Urinary bladder (tissue), 4 donors: ENCODE results near the gene ACHE. TPM values are rescaled to one million over a fixed set of nuclear protein-coding genes. Genes with fewer than 3 reads are reported as not detected.

Source experiments
- DNase-seq: peaks from one replicate; pipeline ENCODE4 v3.0.0-alpha.2; 2015; ENCODE audit errors: extremely low spot score
- H3K27ac ChIP-seq: one replicate; pipeline ENCODE4 v1.5.1; 2013; ENCODE audit warnings: low read depth, mild to moderate bottlenecking, moderate library complexity
- H3K36me3 ChIP-seq: one replicate; pipeline ENCODE4 v1.6.1; 2013; ENCODE audit warnings: mild to moderate bottlenecking, moderate library complexity; ENCODE audit not compliant: insufficient read depth
- H3K4me1 ChIP-seq: one replicate; pipeline ENCODE4 v1.6.1; 2013; ENCODE audit warnings: mild to moderate bottlenecking, moderate library complexity; ENCODE audit not compliant: insufficient read depth
- H3K4me3 ChIP-seq: one replicate; pipeline ENCODE4 v1.5.1; 2013; ENCODE audit warnings: low read depth, low read length
- WGBS: extraction: QIAGEN DNeasy Blood & Tissue Kit; methylation state at CpG from one replicate; pipeline ENCODE4 v1.1.7; 2013; 5-methylcytosine and 5-hydroxymethylcytosine counted together
- polyA plus RNA-seq: library from polyadenylated mRNA; stranded (reverse); fragments of 200-250 nt; gene quantifications from one replicate; pipeline ENCODE4 v1.2.3, GENCODE V29; 2013
- total RNA-seq: library from RNA; depleted of rRNA; stranded (reverse); fragments of >200 nt; gene quantifications from one replicate; pipeline ENCODE4 v1.2.3, GENCODE V29; 2014
- donor health status: healthy with polysubstance abuse.
- donor health status: healthy.

ACHE gene
- total and polyA plus RNA-seq, 2 donors: 4.0 to 4.3 TPM

GRCh38 chr7:100893318-100893895 lies 2.3 kb downstream of the ACHE start:
- WGBS: 92% methylated on average over 32 of the region's 32 CpGs
- no peak overlapping the region for H3K27ac ChIP-seq
- no peak for DNase-seq
- H3K4me1 ChIP-seq: peaks cover 1% of the 10 kb centered on the region
- no peaks in the 10 kb centered on the region for H3K36me3 ChIP-seq
- H3K4me3 ChIP-seq: no peak overlapping the region

DNA sequence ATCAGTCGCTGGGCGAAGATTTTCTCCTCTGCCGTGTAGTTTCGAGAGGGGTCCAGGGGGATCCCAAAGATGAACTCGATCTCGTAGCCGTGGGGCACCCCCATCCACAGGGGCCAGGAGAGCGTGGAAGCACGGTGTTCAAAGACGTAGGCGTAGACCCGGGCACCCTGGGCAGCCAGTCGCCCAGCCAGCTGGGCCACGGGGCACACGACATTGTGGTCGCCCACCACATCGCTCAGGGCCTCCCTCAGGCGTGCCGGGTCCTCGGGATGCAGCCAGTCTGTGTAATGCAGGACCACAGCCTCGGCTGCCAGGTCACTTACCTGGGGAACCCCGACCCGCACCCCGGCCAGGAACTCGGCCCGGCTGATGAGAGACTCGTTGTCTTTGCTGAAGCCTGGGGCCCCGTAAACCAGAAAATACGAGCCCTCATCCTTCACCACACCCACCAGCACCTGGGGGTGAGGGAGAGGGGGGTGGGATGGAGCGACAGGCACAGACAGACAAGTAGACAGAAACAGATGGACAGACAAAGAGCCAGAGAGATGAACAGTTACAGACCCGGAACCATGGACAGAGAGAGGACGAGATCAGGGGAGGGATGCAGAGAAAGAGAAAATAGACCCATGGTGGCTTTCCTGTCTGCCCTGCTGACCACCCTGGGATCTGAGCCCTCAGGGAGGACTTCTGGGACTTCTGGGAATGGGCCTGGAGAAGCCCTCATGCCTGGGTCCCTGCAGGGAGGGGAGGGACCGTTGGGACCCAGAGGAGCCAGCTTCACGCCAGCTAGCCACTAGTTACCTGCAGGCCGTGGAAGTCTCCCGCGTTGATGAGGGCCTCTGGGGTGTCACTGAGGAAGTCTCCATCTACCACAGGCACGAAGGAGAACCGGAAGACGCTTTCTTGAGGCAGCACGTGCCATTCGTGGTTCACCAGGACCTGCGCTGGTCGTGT lies 3.0 kb downstream of the ACHE start:
- Histone ChIP-seq H3K4me1 (peaks cover 1% of the 10 kb centered on the region), H3K36me3 (no peaks in the 10 kb centered on the region), H3K27ac (no peak overlapping the region), H3K4me3 (no peak overlapping the region)
- DNase-seq: no peak
- WGBS: 91% methylated on average over 44 of the region's 44 CpGs

- Histone ChIP-seq H3K4me1 (peaks cover 1% of the 10 kb centered on the region), H3K27ac (no peak overlapping the region)
These were observed 4.0 kb downstream of the ACHE start for GRCh38 chr7:100891568-100892247.

DNA sequence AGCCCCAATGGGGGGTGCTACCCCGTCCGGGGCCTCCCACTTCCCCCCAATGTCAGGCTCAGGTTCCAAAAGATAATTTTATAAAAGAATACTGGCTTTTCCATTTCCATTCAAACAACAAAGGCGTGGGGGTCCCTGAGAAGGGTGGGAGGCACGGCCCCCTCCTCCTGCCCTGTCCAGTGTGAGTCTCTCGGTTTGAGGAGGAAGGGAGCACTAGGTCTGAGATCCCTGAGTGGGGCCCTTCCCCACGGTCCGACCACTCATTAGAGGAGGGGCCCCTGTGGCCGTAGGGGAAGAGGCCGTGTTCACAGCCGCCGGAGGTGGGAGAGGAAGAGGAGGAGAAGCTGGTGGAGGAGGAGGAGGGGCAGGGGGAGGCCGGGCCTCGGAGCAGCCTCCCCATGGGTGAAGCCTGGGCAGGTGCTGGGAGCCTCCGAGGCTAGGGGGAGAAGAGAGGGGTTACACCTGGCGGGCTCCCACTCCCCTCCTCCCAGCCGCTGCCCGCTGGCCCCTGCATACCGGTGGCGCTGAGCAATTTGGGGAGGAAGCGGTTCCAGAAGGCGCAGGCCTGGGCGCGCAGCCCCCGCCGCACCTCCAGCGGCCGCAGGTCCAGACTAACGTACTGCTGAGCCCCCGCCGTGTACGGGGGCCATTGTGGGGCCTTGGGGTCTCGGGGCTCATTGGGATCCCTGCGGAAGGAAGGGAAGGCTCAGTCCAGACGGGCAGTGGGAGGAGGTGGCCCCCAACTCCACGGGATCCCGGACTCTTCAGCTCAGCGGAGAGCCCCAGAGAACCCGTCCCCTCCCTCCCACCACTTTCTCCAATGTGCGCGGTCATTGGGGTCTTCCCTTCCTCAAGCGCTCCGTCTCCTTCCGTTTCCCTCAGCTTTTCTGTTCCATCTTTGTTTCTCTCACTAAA lies 4.8 kb downstream of the ACHE start:
- no peak for DNase-seq
- Histone ChIP-seq H3K27ac (peak overlapping the region; percentile 93), H3K4me1 (no peaks in the 10 kb centered on the region), H3K36me3 (no peaks in the 10 kb centered on the region), H3K4me3 (peak overlapping the region; percentile 44)
- 11% methylated on average over 43 of the region's 43 CpGs for WGBS

More at GRCh38 chr7:100891568-100892247, 4.0 kb downstream of the ACHE start:
- DNase-seq: no peak
- WGBS: 79% methylated on average over 8 of the region's 8 CpGs
- no peaks in the 10 kb centered on the region for H3K36me3 ChIP-seq
- H3K4me3 ChIP-seq: no peak overlapping the region

GRCh38 chr7:100888988-100889750 lies 6.5 kb downstream of the ACHE start, which contains the start of gene UFSP1:
TSS of gene UFSP1 (minus strand) at chr7:100889715. CDS start at chr7:100889271, 444 bp downstream.
- no peaks in the 10 kb centered on the region for H3K4me1 ChIP-seq
- WGBS: 3% methylated on average over 72 of the region's 73 CpGs
- no peak for DNase-seq
- H3K27ac ChIP-seq: peak within 1 kb of the TSS; percentile 93
- H3K36me3 ChIP-seq: peaks cover under 1% of the 10 kb centered on the region
- peak within 1 kb of the TSS; percentile 56 for H3K4me3 ChIP-seq

DNA sequence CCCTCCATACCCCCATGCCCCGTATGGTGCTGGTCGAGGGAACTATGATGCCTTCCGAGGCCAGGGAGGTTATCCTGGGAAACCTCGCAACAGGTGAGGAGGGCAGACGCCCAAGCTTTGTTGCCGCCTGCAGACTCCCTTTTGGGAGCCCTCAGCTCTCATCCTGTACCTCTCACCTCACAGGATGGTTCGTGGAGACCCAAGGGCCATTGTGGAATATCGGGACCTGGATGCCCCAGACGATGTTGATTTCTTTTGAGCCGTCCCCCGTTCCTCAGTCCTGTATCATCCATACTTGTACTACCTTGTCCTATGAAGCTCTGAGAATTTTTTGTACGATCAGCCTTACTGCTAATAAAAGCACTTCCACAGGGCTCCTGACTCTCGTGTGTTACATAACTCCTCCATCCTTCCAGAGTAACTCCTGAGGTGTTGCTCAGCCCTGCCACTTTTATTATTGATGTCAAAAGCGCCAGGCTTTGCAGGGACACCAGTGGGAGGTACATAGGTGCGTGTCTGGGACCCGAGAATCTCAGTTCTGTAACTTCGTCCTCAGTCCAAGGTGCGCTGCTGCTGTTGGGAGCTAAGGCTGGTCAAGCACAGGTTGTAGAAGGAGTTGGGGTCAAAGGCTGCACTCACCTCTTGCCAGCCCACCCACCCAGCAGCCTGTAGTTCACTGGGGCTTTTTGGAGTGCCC lies 7.2 kb downstream of the ACHE start:
- 72% methylated on average over 18 of the region's 18 CpGs for WGBS
- no peak for DNase-seq
- Histone ChIP-seq H3K27ac (peak overlapping the region; percentile 62), H3K4me1 (no peaks in the 10 kb centered on the region), H3K4me3 (peak overlapping the region; percentile 56), H3K36me3 (peaks cover 2% of the 10 kb centered on the region)

DNA sequence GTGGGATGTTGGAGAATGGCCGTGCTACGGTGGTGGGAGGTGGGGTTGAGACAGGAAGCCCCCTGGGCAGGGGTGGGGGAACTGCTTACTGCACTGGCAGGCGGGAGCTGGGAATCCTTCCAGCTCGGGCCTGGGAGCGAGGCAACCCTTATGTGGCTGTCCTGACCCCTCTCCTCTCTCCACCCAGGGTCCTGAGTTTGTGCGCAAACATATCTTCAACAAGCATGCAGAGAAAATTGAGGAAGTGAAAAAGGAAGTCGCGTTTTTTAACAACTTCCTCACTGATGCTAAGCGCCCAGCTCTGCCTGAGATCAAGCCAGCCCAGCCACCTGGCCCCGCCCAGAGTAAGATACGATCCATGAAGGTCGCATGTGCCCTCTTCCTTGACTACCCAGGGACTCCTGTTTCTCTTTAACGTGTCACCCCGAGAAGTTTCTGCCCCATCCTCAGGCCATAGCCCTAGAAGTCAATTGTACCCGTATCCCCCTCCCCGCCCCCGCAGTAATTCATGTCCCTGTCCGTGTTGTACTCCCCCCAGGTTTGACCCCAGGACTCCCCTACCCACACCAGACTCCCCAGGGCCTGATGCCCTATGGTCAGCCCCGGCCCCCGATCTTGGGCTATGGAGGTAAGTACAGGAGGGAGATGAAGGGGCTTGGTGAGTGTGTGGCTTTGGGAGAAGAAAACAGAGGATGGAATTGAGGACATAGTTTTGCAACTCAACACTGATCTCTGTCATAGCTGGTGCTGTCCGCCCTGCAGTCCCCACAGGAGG lies 8.0 kb downstream of the ACHE start:
- WGBS: 61% methylated on average over 21 of the region's 21 CpGs
- peaks cover 5% of the 10 kb centered on the region for H3K36me3 ChIP-seq

GRCh38 chr7:100886936-100887515 lies 8.7 kb downstream of the ACHE start:
- no peaks in the 10 kb centered on the region for H3K4me1 ChIP-seq
- H3K27ac ChIP-seq: no peak overlapping the region
- peaks cover 8% of the 10 kb centered on the region for H3K36me3 ChIP-seq

More for the DNA sequence above, 8.0 kb downstream of the ACHE start:
- Histone ChIP-seq H3K27ac (no peak overlapping the region), H3K4me3 (no peak overlapping the region), H3K4me1 (no peaks in the 10 kb centered on the region)
- no peak for DNase-seq

GRCh38 chr7:100886142-100886935 lies 9.3 kb downstream of the ACHE start:
- WGBS: 84% methylated on average over 27 of the region's 27 CpGs
- Histone ChIP-seq H3K36me3 (peaks cover 8% of the 10 kb centered on the region), H3K27ac (no peak overlapping the region), H3K4me3 (no peak overlapping the region), H3K4me1 (no peaks in the 10 kb centered on the region)
- no peak for DNase-seq

More at GRCh38 chr7:100886936-100887515, 8.7 kb downstream of the ACHE start:
- no peak overlapping the region for H3K4me3 ChIP-seq
- WGBS: 78% methylated on average over 25 of the region's 25 CpGs
- DNase-seq: no peak

- Histone ChIP-seq H3K36me3 (peaks cover 8% of the 10 kb centered on the region), H3K4me3 (no peak overlapping the region), H3K4me1 (no peaks in the 10 kb centered on the region), H3K27ac (no peak overlapping the region)
- DNase-seq: no peak
- 81% methylated on average over 22 of the region's 22 CpGs for WGBS
These were observed 10.1 kb downstream of the ACHE start for GRCh38 chr7:100885440-100886141.
